GM12878 (cell line): ENCODE results near the gene PRKCZ. TPM values are rescaled to one million over a fixed set of nuclear protein-coding genes. Genes with fewer than 3 reads are reported as not detected.

Experiments used
- ATAC-seq: fragments of 200-7000 bp; cut with Tn5 transposase; 3 replicates; pipeline ENCODE4 v1.9.1; 2020; ENCODE audit warnings: mild to moderate bottlenecking, moderate library complexity
- BruUV-seq: library from RNA; stranded (reverse); fragments of 400-500 nt; replicated peaks from 2 replicates; lab custom pipeline; 2021; lab: Mats Ljungman, UMichigan
- CTCF ChIA-PET: fragments of 300-600 bp; sonication (Branson Sonifier 250); formaldehyde crosslinking; extraction: SDS; loops from one replicate; lab custom pipeline; 2021; ENCODE audit warnings: inconsistent platforms; lab: Yijun Ruan, JAX
- POLR2A ChIA-PET: fragments of 350-600 bp; formaldehyde crosslinking; extraction: SDS; loops from one replicate; lab custom pipeline; 2021; ENCODE audit warnings: inconsistent platforms; lab: Charles Lee
- RAD21 ChIA-PET: fragments of 300-600 bp; sonication (Branson Sonifier 250); formaldehyde crosslinking; loops from one replicate; lab custom pipeline; 2023; ENCODE audit warnings: antibody characterized with exemption; ENCODE audit not compliant: unreplicated experiment; lab: Charles Lee
- SMC1A ChIA-PET: fragments of 300-600 bp; sonication (Branson Sonifier 250); formaldehyde crosslinking; loops from one replicate; lab custom pipeline; 2023; ENCODE audit not compliant: unreplicated experiment, uncharacterized antibody; lab: Charles Lee
- DNase-seq: peaks from one replicate; pipeline ENCODE4 v3.0.0-alpha.2; 2011; ENCODE audit warnings: low read depth, low spot score
- FAIRE-seq: peaks from 3 replicates; lab custom pipeline; 2011; peaks lifted over from hg19 to GRCh38; lab: Jason Lieb, UNC
- H2AFZ ChIP-seq: 2 replicates; pipeline ENCODE4 v1.6.0; 2011; ENCODE audit warnings: low read depth, low read length, control low read depth; ENCODE audit not compliant: control insufficient read depth
- H3K27ac ChIP-seq: 2 replicates; pipeline ENCODE4 v1.5.1; 2011; ENCODE audit warnings: control low read depth; ENCODE audit not compliant: control insufficient read depth, insufficient read depth
- H3K27me3 ChIP-seq, 2 experiments: replicated peaks in 1 of 2; 2 replicates each; pipeline versions ENCODE4 v1.6.0 to v1.6.1; 2011; ENCODE audit warnings: low read length in 1 of 2; ENCODE audit not compliant: control insufficient read depth in 2 of 2, insufficient read depth in 2 of 2
- H3K36me3 ChIP-seq, 2 experiments: 2 replicates each; pipeline ENCODE4 v1.5.1; 2011; ENCODE audit warnings: low read length in 1 of 2; ENCODE audit not compliant: control insufficient read depth in 2 of 2, insufficient read depth in 2 of 2
- H3K4me1 ChIP-seq: 2 replicates; pipeline ENCODE4 v1.6.1; 2011; ENCODE audit warnings: mild to moderate bottlenecking, low read length, moderate library complexity, mixed read lengths; ENCODE audit not compliant: control insufficient read depth, insufficient read depth
- H3K4me2 ChIP-seq: 2 replicates; pipeline ENCODE4 v1.6.0; 2011; ENCODE audit warnings: control low read depth; ENCODE audit not compliant: control insufficient read depth, insufficient read depth
- H3K4me3 ChIP-seq: fragments of 200-600 bp; sonication (generic); 2 replicates; pipeline ENCODE4 v1.5.1; 2016
- H3K79me2 ChIP-seq: 2 replicates; pipeline ENCODE4 v1.6.0; 2011; ENCODE audit warnings: low read length; ENCODE audit not compliant: control insufficient read depth, insufficient read depth
- H3K9ac ChIP-seq: 2 replicates; pipeline ENCODE4 v1.8.0; 2011; ENCODE audit warnings: low read length, control low read depth, mixed read lengths; ENCODE audit not compliant: control insufficient read depth, insufficient read depth
- H3K9me3 ChIP-seq: replicated peaks from 3 replicates; pipeline ENCODE4 v1.5.1; 2011; ENCODE audit warnings: mild to moderate bottlenecking, low read length; ENCODE audit not compliant: control insufficient read depth, insufficient read depth
- H4K20me1 ChIP-seq: 2 replicates; pipeline ENCODE4 v1.6.0; 2011; ENCODE audit not compliant: control insufficient read depth, insufficient read depth
- CUX1 ChIP-seq: IDR thresholded peaks from 2 replicates; pipeline ENCODE4 v1.6.1; 2012; ENCODE audit warnings: improper control_type of control experiment, low read depth, low read length; ENCODE audit not compliant: insufficient replicate concordance
- EED ChIP-seq: sonication (generic); IDR thresholded peaks from 2 replicates; pipeline ENCODE4 v1.6.1; 2016; ENCODE audit warnings: antibody characterized with exemption, low read depth
- PAX5 ChIP-seq: IDR thresholded peaks from 2 replicates; pipeline ENCODE4 v1.6.1; 2011; ENCODE audit warnings: low read depth, low read length, borderline replicate concordance
- POU2F2 ChIP-seq: IDR thresholded peaks from 3 replicates; pipeline ENCODE4 v1.6.1; 2011; ENCODE audit warnings: low read depth, mild to moderate bottlenecking, low read length, borderline replicate concordance
- SP1 ChIP-seq: IDR thresholded peaks from one replicate; pipeline ENCODE4 v1.6.1; 2011; ENCODE audit warnings: low read depth, low read length
- TCF3 ChIP-seq: IDR thresholded peaks from 2 replicates; pipeline ENCODE4 v1.6.1; 2012; ENCODE audit warnings: low read depth, mild to moderate bottlenecking, low read length, borderline replicate concordance; ENCODE audit not compliant: insufficient read depth
- USF1 ChIP-seq: IDR thresholded peaks from 2 replicates; pipeline ENCODE4 v1.6.1; 2011; ENCODE audit warnings: borderline replicate concordance, low read depth, mild to moderate bottlenecking, moderate library complexity, mixed read lengths, low read length; ENCODE audit not compliant: insufficient read depth; ENCODE audit errors: extremely low read length
- ZNF24 ChIP-seq: fragments of 450-650 bp; IDR thresholded peaks from 2 replicates; pipeline ENCODE4 v1.6.1; 2017; ENCODE audit warnings: antibody characterized with exemption, mild to moderate bottlenecking
- WGBS: methylation state at CpG from one replicate; pipeline ENCODE4 v1.1.6; 2016; ENCODE audit warnings: low lambda C conversion rate; ENCODE audit not compliant: insufficient replicate concordance, insufficient coverage; ENCODE audit errors: missing lambda C conversion rate; 5-methylcytosine and 5-hydroxymethylcytosine counted together
- in situ Hi-C: fragments of 300-500 bp; cut with MboI; formaldehyde crosslinking; loops from 9 replicates; pipeline ENCODE4 v1.14.3; 2018; ENCODE audit warnings: mixed read lengths
- intact Hi-C: fragments of 100-400 bp; cut with micrococcal nuclease; formaldehyde crosslinking; loops from one replicate; pipeline ENCODE4 v1.14.2; 2022; ENCODE audit not compliant: unreplicated experiment
- polyA plus RNA-seq, 11 experiments: library from polyadenylated mRNA; depleted of rRNA in 4 of 11; unstranded in 6 of 11; stranded (reverse) in 5 of 11; fragments of >200 nt; fragmentation: Nextera tagmentation in 4 of 11; fragmentation: Illumina TruSeq in 1 of 11; extraction: Ambion mirVana in 4 of 11; extraction: Trizol in 1 of 11; gene quantifications; 1 replicate in 1 of 11; 2 replicates in 10 of 11; pipeline versions ENCODE4 v1.2.1 to v1.2.3, GENCODE V29; 2011 to 2016; ENCODE audit warnings: inconsistent platforms in 2 of 11, missing spikeins in 2 of 11, low read depth in 1 of 11
- total RNA-seq, 4 experiments: library from RNA; depleted of rRNA in 3 of 4; stranded (reverse); fragments of >200 nt in 3 of 4; fragmentation: Illumina TruSeq in 1 of 4; extraction: Trizol in 1 of 4; gene quantifications; 2 replicates each; pipeline versions ENCODE4 v1.2.1 to v1.2.3, GENCODE V29; 2013 to 2021

The PRKCZ gene
- total and polyA plus RNA-seq, 10 of the 15 experiments (the other 5 are each of a cell fraction or from before 2014, with no cell fraction given): 0.05 to 1.9 (median 0.64) TPM; not detected in 1

DNA sequence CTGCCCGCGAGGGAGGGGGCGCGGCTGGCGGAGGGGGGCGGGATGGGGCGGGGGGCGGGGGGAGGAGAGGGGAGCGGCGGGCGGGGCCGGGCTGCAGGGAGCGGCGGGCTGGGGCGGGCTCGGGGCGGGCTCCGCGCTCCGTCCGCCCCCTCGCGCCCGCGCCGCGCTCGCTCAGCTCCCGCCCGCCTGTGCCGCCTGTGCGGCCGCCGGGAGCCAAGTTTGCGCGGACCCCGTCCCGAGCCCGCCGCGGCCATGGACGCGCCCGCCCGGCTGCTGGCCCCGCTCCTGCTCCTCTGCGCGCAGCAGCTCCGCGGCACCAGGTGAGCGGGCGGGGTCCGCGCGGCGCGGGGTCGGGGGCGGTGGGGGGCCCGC lies 31.1 kb upstream of the PRKCZ start, which contains the start of gene GABRD:
GABRD (plus strand) TSS at position 174 of the 372 bp plus-strand sequence; CDS start at position 253, 79 bp downstream.
- Histone ChIP-seq H3K79me2 (no peaks in the 10 kb centered on the region), H3K27ac (no peak within 1 kb of the TSS), H3K9ac (no peak within 1 kb of the TSS), H4K20me1 (no peaks in the 10 kb centered on the region), H3K36me3 (no peaks in the 10 kb centered on the region), H3K9me3 (no peaks in the 10 kb centered on the region), H2AFZ (no peak within 1 kb of the TSS), H3K4me3 (no peak within 1 kb of the TSS), H3K4me2 (no peak within 1 kb of the TSS), H3K4me1 (no peaks in the 10 kb centered on the region), H3K27me3 (peaks cover 3 to 5% of the 10 kb centered on the region in 2 experiments; a peak in 2 of 4 replicates)
- CTCF ChIA-PET: no interaction called here
- 31% methylated on average over 9 of the region's 60 CpGs for WGBS
- ATAC-seq: no peak
- SMC1A ChIA-PET: no interaction called here
- TF ChIP-seq USF1 (no peak), CUX1 (no peak), PAX5 (no peak), SP1 (no peak), ZNF24 (no peak), TCF3 (no peak), EED (no peak), POU2F2 (no peak)
- no peak for DNase-seq
- intact Hi-C loops (no loop called here), in situ Hi-C loops (no loop called here)
- BruUV-seq: no TSS peak
- FAIRE-seq: no peak
- RAD21 ChIA-PET: no interaction called here
- POLR2A ChIA-PET: no interaction called here
